ENCODE data around the gene GALNTL6. TPM values are rescaled to one million over a fixed set of nuclear protein-coding genes. Genes with fewer than 3 reads are reported as not detected.

Gene GALNTL6
- polyA plus RNA-seq, 1 donor (not counting 4 experiments of a cell fraction or from before 2014, with no cell fraction given): not detected

- DNase-seq (ENCODE audit: low read depth, low spot score) (no peak), FAIRE-seq (no peak)
- H3K4me2 ChIP-seq (ENCODE audit: control insufficient read depth, extremely low read depth, insufficient read depth, low read depth, low read length): no peak overlapping the region
- TF ChIP-seq EZH2 (IDR thresholded peaks at IDR 0.05; ENCODE audit: low read length): no peak
- H3K4me3 ChIP-seq (ENCODE audit: control insufficient read depth in 2 of 3, extremely low read depth in 1 of 3, insufficient read depth in 2 of 3, low read depth in 1 of 3, low read length in 3 of 3): no peak overlapping the region
- H3K27me3 ChIP-seq (ENCODE audit: control insufficient read depth, extremely low read depth, insufficient read depth, low read length): no peaks in the 10 kb centered on the region
- H3K4me1 ChIP-seq (ENCODE audit: control insufficient read depth, extremely low read depth, insufficient read depth, low read length): no peaks in the 10 kb centered on the region
- no peaks in the 10 kb centered on the region for H3K9me3 ChIP-seq (ENCODE audit: control insufficient read depth, low read depth, low read length)
- no peak overlapping the region for H2AFZ ChIP-seq (ENCODE audit: control insufficient read depth, low read length)
- H3K9ac ChIP-seq (ENCODE audit: control insufficient read depth, extremely low read depth, insufficient read depth, low read length): no peak overlapping the region
- H3K79me2 ChIP-seq (ENCODE audit: control insufficient read depth, insufficient read depth, low read length): no peaks in the 10 kb centered on the region
- dilution Hi-C loops (cut with MboI; ENCODE audit: extremely low pct_ligation_motif_present, low sequenced_read_pairs): no loop called here
- H3K27ac ChIP-seq (ENCODE audit: control insufficient read depth, insufficient read depth, low read length): no peak overlapping the region
- H3K9me1 ChIP-seq (ENCODE audit: control insufficient read depth, extremely low read depth, insufficient read depth, low read length): no peaks in the 10 kb centered on the region
- H3K36me3 ChIP-seq (ENCODE audit: control insufficient read depth in 2 of 2, extremely low read depth in 1 of 2, insufficient read depth in 2 of 2, low read length in 2 of 2): no peaks in the 10 kb centered on the region
- H4K20me1 ChIP-seq (ENCODE audit: control insufficient read depth, extremely low read depth, insufficient read depth, low read length): no peaks in the 10 kb centered on the region
These were observed 106.1 kb downstream of the GALNTL6 start for GRCh38 chr4:171919314-171919713.

GRCh38 chr4:171920901-171921300, 107.7 kb downstream of the GALNTL6 start:
- no peak overlapping the region for H3K4me2 ChIP-seq (ENCODE audit: control insufficient read depth, extremely low read depth, insufficient read depth, low read depth, low read length)
- dilution Hi-C loops (cut with MboI; ENCODE audit: extremely low pct_ligation_motif_present, low sequenced_read_pairs): no loop called here
- TF ChIP-seq CTCF (optimal IDR thresholded peaks at IDR 0.05 in 1 of 3, IDR thresholded peaks at IDR 0.05 in 1 of 3, conservative IDR thresholded peaks at IDR 0.05 in 1 of 3; ENCODE audit: extremely low read depth in 1 of 3, insufficient read depth in 2 of 3, low read length in 3 of 3): no peak
- TF ChIP-seq EZH2 (IDR thresholded peaks at IDR 0.05; ENCODE audit: low read length): no peak
- FAIRE-seq (no peak), DNase-seq (ENCODE audit: low read depth, low spot score) (no peak)
- H3K36me3 ChIP-seq (ENCODE audit: control insufficient read depth in 2 of 2, extremely low read depth in 1 of 2, insufficient read depth in 2 of 2, low read length in 2 of 2): no peaks in the 10 kb centered on the region
- H3K4me3 ChIP-seq (ENCODE audit: control insufficient read depth in 2 of 3, extremely low read depth in 1 of 3, insufficient read depth in 2 of 3, low read depth in 1 of 3, low read length in 3 of 3): no peak overlapping the region
- no peak overlapping the region for H2AFZ ChIP-seq (ENCODE audit: control insufficient read depth, low read length)
- no peak overlapping the region for H3K27ac ChIP-seq (ENCODE audit: control insufficient read depth, insufficient read depth, low read length)
- H3K27me3 ChIP-seq (ENCODE audit: control insufficient read depth, extremely low read depth, insufficient read depth, low read length): no peaks in the 10 kb centered on the region
- H3K79me2 ChIP-seq (ENCODE audit: control insufficient read depth, insufficient read depth, low read length): no peaks in the 10 kb centered on the region
- H3K9me1 ChIP-seq (ENCODE audit: control insufficient read depth, extremely low read depth, insufficient read depth, low read length): no peaks in the 10 kb centered on the region
- H3K9ac ChIP-seq (ENCODE audit: control insufficient read depth, extremely low read depth, insufficient read depth, low read length): no peak overlapping the region
- no peaks in the 10 kb centered on the region for H3K9me3 ChIP-seq (ENCODE audit: control insufficient read depth, low read depth, low read length)
- no peaks in the 10 kb centered on the region for H3K4me1 ChIP-seq (ENCODE audit: control insufficient read depth, extremely low read depth, insufficient read depth, low read length)
- H4K20me1 ChIP-seq (ENCODE audit: control insufficient read depth, extremely low read depth, insufficient read depth, low read length): no peaks in the 10 kb centered on the region

GRCh38 chr4:171924746-171925376, 111.7 kb downstream of the GALNTL6 start:
- H3K4me3 ChIP-seq (ENCODE audit: control insufficient read depth in 2 of 3, extremely low read depth in 1 of 3, insufficient read depth in 2 of 3, low read depth in 1 of 3, low read length in 3 of 3): no peak overlapping the region
- H3K4me2 ChIP-seq (ENCODE audit: control insufficient read depth, extremely low read depth, insufficient read depth, low read depth, low read length): no peak overlapping the region
- DNase-seq (ENCODE audit: low read depth, low spot score): no peak
- dilution Hi-C loops (cut with MboI; ENCODE audit: extremely low pct_ligation_motif_present, low sequenced_read_pairs): no loop called here
- no peaks in the 10 kb centered on the region for H3K4me1 ChIP-seq (ENCODE audit: control insufficient read depth, extremely low read depth, insufficient read depth, low read length)
- no peak for TF ChIP-seq EZH2 (IDR thresholded peaks at IDR 0.05; ENCODE audit: low read length)
- no peak for TF ChIP-seq CTCF (optimal IDR thresholded peaks at IDR 0.05 in 1 of 3, IDR thresholded peaks at IDR 0.05 in 1 of 3, conservative IDR thresholded peaks at IDR 0.05 in 1 of 3; ENCODE audit: extremely low read depth in 1 of 3, insufficient read depth in 2 of 3, low read length in 3 of 3)
- H3K27ac ChIP-seq (ENCODE audit: control insufficient read depth, insufficient read depth, low read length): no peak overlapping the region
- peaks cover 5% of the 10 kb centered on the region for H3K9me3 ChIP-seq (ENCODE audit: control insufficient read depth, low read depth, low read length)
- no peaks in the 10 kb centered on the region for H3K9me1 ChIP-seq (ENCODE audit: control insufficient read depth, extremely low read depth, insufficient read depth, low read length)
- no peaks in the 10 kb centered on the region for H3K27me3 ChIP-seq (ENCODE audit: control insufficient read depth, extremely low read depth, insufficient read depth, low read length)
- H3K36me3 ChIP-seq (ENCODE audit: control insufficient read depth in 2 of 2, extremely low read depth in 1 of 2, insufficient read depth in 2 of 2, low read length in 2 of 2): no peaks in the 10 kb centered on the region
- no peak overlapping the region for H2AFZ ChIP-seq (ENCODE audit: control insufficient read depth, low read length)
- H3K79me2 ChIP-seq (ENCODE audit: control insufficient read depth, insufficient read depth, low read length): no peaks in the 10 kb centered on the region
- no peak overlapping the region for H3K9ac ChIP-seq (ENCODE audit: control insufficient read depth, extremely low read depth, insufficient read depth, low read length)
- H4K20me1 ChIP-seq (ENCODE audit: control insufficient read depth, extremely low read depth, insufficient read depth, low read length): no peaks in the 10 kb centered on the region
- FAIRE-seq: no peak

Data from keratinocyte (primary cell).